COR-L47 (cell line): ENCODE results near the gene NEB.

Source experiments
- DNase-seq: peaks from one replicate; lab custom pipeline; 2025; lab: John Stamatoyannopoulos, UW

The NEB gene, protein sequence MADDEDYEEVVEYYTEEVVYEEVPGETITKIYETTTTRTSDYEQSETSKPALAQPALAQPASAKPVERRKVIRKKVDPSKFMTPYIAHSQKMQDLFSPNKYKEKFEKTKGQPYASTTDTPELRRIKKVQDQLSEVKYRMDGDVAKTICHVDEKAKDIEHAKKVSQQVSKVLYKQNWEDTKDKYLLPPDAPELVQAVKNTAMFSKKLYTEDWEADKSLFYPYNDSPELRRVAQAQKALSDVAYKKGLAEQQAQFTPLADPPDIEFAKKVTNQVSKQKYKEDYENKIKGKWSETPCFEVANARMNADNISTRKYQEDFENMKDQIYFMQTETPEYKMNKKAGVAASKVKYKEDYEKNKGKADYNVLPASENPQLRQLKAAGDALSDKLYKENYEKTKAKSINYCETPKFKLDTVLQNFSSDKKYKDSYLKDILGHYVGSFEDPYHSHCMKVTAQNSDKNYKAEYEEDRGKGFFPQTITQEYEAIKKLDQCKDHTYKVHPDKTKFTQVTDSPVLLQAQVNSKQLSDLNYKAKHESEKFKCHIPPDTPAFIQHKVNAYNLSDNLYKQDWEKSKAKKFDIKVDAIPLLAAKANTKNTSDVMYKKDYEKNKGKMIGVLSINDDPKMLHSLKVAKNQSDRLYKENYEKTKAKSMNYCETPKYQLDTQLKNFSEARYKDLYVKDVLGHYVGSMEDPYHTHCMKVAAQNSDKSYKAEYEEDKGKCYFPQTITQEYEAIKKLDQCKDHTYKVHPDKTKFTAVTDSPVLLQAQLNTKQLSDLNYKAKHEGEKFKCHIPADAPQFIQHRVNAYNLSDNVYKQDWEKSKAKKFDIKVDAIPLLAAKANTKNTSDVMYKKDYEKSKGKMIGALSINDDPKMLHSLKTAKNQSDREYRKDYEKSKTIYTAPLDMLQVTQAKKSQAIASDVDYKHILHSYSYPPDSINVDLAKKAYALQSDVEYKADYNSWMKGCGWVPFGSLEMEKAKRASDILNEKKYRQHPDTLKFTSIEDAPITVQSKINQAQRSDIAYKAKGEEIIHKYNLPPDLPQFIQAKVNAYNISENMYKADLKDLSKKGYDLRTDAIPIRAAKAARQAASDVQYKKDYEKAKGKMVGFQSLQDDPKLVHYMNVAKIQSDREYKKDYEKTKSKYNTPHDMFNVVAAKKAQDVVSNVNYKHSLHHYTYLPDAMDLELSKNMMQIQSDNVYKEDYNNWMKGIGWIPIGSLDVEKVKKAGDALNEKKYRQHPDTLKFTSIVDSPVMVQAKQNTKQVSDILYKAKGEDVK (N-terminal part only)

DNA sequence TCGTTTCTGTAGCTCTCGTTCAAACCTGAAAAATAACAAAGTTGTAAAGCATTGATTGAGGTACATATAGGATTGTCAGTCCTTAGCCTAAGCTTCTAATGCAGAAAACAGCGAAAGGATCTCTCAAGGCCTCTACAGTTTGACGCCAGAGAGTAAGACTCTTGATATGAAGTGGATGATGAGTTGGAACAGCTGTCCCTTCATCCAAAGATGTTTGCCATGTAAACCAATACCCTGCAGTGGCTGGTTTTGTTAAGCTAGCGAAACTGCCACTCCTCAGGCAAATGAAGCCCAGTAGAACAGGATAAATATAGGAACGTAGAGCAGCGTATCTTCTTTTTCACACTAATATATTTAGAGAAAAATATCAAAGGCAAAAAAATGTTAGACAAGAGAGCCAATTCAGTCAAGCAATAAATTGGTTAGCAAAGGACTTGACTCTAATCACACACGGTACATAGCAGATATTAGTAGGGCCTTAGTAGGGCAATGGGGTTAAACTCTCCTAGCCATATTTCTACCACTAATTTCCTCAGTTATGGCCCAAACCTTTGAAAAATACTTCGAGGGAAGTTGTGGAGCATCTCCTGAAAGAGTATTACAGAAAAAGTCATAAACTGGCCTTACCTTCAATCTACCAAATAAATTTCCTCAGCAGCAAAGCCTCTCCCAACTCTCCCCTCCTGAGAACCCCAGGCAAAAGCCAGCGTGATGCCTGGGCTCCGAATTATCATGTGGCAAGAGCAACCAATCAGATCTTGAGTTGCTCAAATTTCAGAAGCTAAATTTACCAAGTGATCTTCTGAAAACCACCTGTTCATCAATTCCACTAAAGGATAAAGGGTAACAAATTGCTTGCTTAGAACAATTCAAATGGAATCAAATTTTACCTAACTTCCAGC lies at the start of gene NEB:
Gene NEB, minus strand, starts transcription at position 706 of the 902 bp plus-strand sequence. CDS start 1,320 bp downstream, outside the sequence.
- no peak for DNase-seq

DNA sequence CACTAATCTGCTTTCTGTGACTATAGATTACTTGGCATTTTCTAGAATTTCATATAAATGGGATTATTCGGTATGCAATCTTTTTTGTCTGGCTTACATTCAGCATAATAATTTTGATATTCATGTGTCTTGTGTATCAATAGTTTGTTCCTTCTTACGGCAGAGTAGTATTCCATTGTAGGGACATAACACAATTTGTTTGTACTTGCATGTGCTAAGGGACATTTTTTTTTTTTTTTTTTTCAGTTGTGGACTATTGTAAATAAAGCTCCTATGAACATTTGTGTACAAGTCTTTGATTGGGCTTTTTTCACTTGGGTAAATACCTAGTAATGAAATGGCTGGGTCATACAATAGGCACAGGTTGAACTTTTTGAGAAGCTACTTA lies 48.9 kb upstream of the NEB start:
- no peak for DNase-seq

DNA sequence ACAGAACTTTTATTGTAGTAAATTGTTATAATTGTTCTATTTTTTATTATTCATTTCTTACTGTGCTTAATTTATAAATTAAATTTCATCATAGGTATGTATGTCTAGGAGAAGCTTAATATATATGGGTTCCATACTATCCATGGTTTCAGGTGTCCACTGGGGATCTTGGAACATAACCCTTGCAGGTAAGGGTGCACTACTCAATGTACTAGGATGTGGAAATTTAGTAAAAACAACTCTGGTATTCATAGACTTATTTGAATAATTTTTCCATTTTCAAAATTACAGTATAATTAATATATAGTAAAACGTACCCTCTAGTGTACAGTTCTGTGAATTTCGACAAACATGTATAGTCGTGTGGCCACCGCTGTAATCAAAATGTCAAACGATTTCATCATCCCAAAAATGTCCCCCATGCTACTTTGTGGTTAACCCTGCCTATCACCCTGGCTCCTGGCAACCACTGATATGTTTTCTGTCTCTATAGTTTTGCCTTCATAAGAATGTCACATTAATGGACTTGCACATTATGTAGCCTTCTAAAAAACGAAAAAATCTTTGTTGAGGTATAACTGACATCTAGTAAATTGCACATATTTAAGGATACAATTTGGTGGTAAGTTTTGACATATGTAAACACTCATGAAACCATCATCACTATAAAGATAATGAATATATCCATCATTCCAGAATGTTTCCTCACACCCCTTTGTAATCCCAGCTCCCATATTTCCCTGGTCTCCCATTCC lies 48.3 kb upstream of the NEB start:
- no peak for DNase-seq

DNA sequence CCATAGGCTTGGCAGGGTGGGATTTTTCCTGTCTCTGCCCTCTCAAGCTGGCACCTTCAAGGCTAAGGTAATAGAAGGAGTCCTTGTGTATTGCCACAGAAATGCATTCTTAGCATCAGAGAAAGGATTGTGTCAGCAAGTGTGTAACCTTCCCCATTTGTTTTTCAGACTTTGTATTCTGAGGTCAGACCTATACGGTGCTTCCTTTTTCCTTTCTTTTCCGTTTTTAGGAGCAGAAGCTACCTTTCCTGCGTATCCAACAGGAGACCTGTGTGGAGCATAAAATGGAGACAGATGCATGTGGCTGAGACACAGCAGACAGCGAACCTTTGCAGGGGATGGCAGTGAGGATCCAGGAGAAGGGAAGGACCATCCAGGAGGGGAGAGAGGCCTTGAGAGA lies 47.4 kb upstream of the NEB start:
- DNase-seq, result no peak

DNA sequence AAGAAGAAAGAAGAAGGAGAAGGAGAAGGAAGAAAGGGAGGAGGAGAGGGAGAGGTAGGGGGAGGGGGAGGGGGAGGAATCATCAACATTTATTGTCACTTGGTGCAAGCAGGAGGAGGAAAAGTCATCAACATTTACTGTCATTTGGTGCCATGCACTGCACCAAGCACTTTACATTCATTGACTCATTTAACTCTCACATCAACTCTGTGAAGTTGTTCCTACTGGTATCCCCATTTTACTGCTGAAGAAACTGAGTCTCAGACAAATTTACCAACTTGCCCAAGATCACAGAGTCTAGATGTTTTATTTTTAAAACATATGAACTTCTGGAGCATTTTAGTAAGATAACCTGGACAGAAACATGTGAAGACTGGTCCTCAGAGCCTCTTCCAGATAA lies 46.7 kb upstream of the NEB start:
- DNase-seq, result no peak

DNA sequence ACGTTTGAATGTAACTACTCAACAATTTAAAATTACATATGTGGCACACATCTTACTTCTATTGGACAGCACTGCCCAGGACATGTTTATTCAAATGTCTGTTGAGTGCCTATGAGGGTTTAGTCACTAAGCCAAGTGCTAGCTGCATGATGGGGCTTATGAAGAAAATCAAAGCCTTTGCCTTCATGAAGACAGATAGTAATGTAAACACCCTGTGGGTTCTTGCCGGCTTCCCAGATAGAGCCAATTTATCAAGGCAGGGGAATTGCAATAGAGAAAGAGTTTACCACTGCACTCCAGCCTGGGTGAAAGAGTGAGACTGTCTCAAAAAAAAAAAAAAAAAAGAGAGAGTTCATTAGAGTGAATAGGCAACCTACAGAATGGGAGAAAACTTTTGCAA lies 43.7 kb upstream of the NEB start:
- DNase-seq, result no peak

DNA sequence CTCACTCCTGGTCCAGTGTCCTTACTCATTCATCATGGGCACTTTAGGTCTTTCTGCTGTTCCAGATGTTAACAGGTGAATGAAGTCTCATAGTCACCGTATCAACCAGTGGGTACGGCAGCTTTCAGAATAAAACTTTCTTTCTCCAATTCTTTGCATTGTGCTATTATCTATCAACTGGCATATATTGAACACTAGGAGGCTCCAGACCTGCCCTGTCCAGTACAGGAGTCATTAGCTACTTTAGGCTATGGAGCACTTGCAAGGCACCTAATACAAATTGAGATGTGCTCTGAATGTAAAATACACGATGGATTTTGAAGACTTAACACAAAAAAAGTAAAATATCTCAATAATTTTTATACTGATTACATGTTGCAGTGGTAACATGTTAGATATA lies 43.2 kb upstream of the NEB start:
- no peak for DNase-seq

DNA sequence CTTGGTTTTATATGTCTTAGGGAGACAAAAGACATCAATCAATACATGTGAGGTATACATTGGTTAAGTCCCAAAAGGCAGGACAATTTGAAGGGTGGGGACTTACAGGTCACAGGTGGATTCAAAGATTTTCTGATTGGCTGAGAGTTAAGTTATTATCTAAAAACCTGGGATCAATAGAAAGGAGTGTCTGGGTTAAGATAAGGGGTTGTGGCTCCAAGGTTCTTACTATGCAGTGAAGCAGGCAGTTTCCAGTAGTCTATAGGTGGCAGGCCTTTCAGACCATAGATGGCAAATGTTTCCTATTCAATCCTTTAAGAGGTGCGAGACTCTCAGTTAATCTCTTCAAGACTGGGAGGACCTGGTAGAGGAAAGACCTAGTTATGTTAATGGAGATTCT lies 42.1 kb upstream of the NEB start:
- no peak for DNase-seq

DNA sequence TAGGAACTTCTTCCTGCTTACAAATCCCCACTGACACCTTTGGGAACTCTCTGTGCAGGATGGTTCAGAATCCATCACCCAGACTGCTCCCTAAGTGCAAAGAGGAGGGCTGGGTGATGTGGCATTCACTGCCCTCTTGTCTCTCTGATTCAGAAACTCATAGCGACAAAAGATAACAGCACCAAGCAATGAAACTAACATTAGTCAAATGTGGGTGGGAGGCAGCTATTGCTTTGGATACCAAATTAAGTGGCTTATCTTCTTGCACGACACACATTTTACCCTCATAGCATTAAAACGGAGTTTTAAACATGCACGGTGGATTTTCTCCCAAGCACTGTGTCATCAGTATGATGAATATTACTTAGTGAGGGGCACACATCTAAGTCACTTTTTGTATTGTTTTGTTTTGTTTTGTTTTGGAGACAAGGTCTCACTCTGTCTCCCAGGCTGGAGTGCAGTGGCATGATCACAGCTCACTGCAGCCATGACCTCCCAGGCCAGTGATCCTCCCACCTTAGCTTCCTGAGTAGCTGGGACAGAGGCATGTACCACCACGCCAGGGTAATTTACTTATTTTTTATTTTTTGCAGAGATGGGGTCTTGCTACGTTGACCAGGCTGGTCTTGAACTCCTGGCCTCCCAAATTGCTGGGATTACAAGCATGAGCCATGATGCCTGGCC lies 40.9 kb upstream of the NEB start:
- no peak for DNase-seq

DNA sequence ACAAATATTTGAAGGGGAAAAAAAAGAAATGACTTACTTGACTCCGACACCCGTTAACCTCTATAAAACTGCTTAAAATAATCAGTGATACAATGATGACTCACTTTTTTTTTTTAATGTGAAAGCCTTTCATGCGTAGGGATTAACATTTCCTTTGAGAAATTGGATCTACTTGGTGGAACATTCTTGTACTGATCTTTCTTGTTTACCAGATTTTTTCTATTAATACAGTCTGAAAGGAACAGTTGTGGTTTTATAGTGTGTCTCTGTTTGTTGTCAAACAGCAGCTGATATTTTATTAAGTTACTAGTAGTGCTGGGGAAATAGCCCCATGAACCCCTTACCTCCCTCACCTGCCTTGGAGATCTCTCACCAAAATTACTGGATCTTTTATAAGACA lies 40.2 kb upstream of the NEB start:
- DNase-seq, result no peak

DNA sequence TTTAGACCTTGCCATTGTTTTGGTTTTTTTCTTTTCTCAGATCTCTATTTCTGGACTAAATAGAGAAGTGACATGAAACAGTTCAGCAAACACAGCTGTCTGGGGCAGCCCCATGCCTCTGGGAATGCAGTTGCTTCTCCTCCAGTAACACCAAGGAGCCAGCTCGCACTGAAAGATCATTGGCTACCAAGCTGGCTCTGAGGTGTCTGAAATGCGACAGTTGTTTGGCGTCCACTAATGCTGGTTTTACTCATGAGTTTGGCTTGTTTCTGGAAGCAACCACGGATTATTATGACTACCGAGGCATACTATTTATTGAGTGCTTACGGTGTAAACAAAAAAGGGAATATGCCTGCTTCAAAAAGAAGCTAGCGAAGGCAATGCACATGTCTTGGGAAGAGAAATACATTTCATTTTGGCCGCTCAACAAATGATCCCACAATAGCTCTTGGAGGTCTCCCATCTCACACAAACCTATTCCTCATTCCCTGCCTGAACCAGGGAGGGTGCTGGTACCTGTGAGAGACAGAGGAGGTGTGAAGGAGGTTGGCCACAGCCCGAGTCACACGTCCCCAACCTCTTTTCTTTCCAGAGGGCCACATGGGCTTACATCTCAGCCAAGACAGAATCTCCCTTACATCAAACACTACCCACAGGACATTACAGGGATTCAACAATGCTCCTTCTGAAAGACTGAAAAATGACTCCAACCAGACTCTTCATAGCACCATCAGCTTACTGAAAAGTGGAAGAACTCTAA lies 37.5 kb upstream of the NEB start:
- no peak for DNase-seq

DNA sequence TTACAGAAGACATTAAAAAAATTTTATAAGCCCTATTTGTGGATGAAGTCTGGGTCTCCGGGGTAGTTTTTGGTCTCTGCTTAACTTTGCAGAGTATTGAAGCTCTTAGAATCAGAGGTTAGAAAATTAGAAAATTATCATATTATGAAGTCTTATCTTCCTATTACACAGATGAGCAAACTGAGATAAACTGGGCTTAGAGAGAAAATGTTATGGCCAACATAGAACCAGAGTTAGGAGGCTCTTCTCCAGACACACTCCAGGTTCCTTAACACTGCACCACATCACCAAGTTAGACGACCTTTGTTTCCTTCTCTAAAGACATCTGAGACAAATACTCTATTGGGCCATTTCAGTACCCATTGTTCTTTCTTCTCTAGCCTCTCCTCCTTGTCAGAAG lies 36.7 kb upstream of the NEB start:
- no peak for DNase-seq

DNA sequence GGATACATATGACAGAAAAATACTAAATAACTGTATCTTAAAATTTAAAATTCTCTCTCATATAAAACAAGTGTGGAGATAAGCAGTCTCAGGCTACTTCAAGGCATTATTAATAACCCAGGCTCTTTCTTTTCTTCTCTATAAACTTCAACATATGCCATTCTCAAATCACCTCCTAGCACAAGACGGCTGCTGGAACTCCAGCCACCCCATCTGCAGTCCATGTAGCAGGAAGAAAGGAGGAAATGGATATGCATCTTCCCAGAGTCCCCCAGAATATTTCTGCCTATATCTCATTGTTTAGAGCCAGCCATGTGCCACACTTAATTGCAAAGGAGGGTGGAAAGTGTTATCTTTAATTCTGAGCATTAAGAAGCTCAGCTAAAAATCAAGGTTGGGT lies 35.3 kb upstream of the NEB start:
- no peak for DNase-seq

DNA sequence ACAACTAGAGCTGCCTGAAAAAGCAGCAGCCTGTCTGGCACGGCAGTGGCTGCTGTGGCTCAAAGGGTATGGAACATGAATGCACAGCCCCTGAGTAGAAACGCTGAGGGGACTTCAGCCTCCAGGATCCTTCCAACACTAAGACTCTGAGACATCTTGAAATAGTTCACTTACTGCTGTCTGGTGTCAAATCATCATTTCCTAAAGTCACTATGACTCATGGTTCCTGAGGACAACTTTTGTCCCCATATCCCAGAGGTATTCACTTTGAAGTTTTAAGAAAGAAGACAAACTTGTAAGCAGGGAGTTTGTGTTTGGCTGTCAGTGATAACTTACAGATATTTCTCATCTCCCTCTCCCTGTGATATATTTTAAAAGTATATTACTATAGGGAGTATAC lies 33.3 kb upstream of the NEB start:
- no peak for DNase-seq

DNA sequence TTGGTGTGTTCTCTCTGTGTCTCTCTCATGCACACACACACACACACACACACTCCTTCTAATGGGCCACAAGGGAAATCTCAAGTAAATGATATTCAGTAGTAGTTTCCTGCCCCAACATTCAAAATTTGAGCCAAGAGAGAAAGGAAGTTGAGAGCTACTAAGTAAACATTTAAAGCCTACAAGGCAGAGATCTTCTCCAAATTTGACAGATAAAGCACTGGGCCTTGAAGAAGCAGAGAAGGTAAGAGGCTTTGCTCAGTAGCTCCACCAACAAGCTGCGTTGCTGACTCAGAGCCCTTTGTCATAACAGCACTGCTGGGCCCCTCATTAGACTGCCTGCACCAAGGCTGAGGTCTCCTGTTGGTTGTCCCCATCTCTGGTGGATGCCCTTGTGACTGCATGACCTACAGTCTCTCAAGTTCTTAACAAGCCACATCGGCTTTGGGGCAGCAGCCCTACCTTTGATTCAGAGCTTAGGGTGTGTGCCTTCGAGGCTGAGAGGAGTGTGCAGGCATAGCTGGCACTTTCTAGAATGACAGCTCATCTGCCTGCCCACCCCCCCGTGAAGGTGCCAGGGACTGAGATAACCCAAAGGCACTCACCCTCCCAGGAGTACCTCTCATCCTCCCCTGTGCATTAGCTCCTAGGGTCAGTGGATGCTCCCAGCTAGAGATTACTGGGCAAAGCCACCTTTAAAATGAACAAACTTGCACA lies 32.3 kb upstream of the NEB start:
- DNase-seq, result no peak

DNA sequence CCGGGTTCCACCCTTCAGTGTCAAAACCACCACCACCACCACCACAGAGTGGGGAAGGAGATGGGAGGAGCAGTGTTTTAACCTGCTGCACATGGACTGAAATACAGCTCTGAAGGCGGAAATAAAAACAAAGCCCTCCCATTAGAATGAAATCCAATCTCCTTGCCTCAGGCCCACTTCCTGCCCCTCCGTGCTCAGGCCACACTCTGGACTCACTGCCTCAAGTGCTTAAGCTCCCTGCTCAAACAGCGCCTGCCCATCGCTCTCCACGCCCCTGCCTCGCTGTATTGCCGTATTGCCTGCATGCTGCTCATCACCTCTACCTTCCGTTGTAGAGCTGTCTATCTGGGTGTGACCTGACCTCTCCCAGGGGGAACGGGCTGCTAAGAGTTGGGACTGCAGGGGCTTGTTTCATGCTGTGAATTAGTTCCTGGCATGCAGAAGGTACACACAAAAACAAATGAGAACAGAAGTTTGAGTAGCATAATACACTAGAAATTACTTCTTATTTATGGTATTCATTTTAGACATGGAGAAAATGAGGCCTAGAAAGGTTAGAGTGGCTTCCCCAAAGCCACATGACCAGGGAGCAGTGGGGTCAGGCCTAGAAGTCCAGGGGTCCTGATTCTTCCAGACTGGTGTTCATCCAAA lies 31.6 kb upstream of the NEB start:
- no peak for DNase-seq

DNA sequence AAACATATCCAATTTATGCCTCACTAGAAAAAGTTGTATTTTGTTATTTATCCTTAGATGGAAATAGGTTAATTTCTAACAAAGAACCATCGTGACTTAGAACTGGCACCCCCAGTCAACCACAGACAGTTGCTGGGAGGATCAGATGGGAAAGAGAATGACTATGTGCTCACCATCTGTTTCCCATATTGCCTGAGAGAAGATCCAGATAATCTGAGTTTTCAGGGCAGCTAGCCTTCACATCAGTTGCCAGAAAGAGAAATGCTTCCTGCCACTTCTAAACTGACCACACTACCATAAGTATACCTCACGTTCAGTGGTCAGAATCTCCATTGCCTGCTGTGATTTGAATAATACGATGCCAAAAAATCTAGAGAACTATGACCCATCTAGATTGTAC lies 28.4 kb upstream of the NEB start:
- no peak for DNase-seq

DNA sequence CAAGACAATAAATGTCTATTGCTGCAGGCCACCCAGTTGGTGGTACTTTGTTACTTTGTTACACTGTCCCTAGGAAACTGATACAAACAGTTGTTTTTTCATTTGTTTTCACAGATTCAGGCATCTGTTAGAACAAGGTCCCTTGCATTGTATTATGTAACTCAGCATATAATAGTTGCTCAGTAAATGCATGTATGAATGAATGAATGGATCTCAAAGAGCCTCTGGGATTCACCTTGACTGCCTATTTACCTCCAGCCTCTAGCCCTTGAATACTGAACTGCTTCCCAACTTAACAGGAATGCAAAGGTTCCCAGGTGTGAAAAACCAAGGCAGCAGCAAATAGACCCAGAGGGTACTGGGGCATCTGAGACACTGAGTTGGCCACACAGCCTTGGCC lies 27.4 kb upstream of the NEB start:
- no peak for DNase-seq
